ENCODE data around the gene NHERF2. TPM values are rescaled to one million over a fixed set of nuclear protein-coding genes. Genes with fewer than 3 reads are reported as not detected.
A peak's percentile ranks its signal among the peaks of the same experiment; 100 is the strongest.

Gene NHERF2
- total and polyA plus RNA-seq, 2 of the 4 experiments (the other 2 are of a cell fraction) = 18.6 to 77.8 TPM

DNA sequence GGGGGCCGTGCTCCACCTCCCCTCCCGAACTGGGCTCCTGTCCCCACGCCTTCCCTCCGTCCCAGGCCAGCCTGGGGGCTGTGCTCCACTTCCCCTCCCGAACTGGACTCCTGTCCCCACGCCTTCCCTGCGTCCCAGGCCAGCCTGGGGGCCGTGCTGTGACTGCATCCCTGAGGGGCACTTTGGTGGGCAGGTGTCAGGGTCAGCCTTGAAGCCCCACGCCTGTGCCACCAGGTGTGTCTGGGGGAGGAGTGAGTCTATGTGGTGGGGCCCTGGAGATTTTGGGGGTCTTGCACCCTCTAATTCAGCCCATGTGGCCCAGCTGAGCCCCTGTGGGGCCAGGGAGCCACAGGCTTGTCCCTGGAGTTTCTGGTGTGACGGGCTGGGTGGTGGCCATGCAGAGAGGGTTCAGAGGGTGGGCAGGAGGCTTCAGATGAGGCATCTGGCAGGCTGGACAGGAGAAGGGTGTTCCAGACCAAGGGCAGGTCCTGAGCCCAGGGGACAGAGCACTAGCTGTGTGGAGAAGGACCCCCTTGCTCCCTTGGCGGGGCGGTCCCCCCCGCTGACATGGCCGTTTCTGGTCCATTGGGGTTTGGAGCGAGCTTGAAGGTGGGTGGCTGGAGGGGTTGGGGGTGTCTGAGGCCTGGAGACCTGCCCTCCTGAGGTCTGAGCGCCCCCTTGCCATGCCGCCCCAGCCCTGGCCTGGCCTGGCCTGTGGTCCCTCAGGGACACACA, 8.2 kb downstream of the NHERF2 start:
- ChIA-PET CTCF (no interaction called here), POLR2A (ENCODE audit: unreplicated experiment) (no interaction called here)
- Histone ChIP-seq H3K4me1 (ENCODE audit: control insufficient read depth, insufficient read depth, low read length) (peaks cover 60% of the 10 kb centered on the region), H3K9me3 (ENCODE audit: control insufficient read depth, insufficient read depth, low read length) (no peaks in the 10 kb centered on the region), H4K20me1 (ENCODE audit: insufficient read depth, low read length) (no peaks in the 10 kb centered on the region), H3K9me1 (ENCODE audit: insufficient read depth, low read length) (peaks cover 16% of the 10 kb centered on the region), H3K27me3 (ENCODE audit: control insufficient read depth, insufficient read depth, low read length) (no peaks in the 10 kb centered on the region), H3K9ac (ENCODE audit: low read depth, low read length) (peak overlapping the region; percentile 66), H2BK120ac (ENCODE audit: low read depth, low read length) (peak overlapping the region; percentile 96), H3K23ac (ENCODE audit: low read depth, low read length) (peak overlapping the region; percentile 93), H3K4me2 (ENCODE audit: low read depth, low read length) (peak overlapping the region; percentile 65; the same call in 1 of the 2 replicates), H2AK9ac (replicated peaks; ENCODE audit: low read depth, low read length, poor library complexity) (peak overlapping the region; percentile 98), H3K4me3 (ENCODE audit: insufficient read depth, low read depth, low read length) (no peak overlapping the region), H4K91ac (ENCODE audit: insufficient read depth, low read depth, low read length) (peak overlapping the region; percentile 99), H3K4ac (ENCODE audit: low read depth, low read length) (peak overlapping the region; percentile 97), H3K14ac (replicated peaks; ENCODE audit: low read depth, low read length) (peak overlapping the region; percentile 94), H3K36me3 (ENCODE audit: control insufficient read depth, insufficient read depth, low read length) (peaks cover 43% of the 10 kb centered on the region), H2BK15ac (ENCODE audit: low read depth, low read length) (peak overlapping the region; percentile 100; the same call in 2 of the 3 replicates), H2AK5ac (ENCODE audit: low read depth, low read length) (peak overlapping the region; percentile 99), H4K8ac (ENCODE audit: low read depth in 2 of 2, low read length in 2 of 2) (peak overlapping the region; percentile 89 to 90), H2BK20ac (ENCODE audit: low read depth, low read length) (peak overlapping the region; percentile 94), H4K5ac (ENCODE audit: low read depth, low read length) (peak overlapping the region; percentile 97), H2BK5ac (ENCODE audit: low read depth, low read length, poor library complexity, severe bottlenecking) (peak overlapping the region; percentile 98), H3K56ac (ENCODE audit: extremely low read depth, insufficient read depth, low read length) (peak overlapping the region; percentile 54; the same call in 1 of the 2 replicates), H3K79me1 (ENCODE audit: low read depth in 1 of 2, low read length in 2 of 2) (peaks cover 19 to 71% of the 10 kb centered on the region in 2 experiments; a peak in 3 of 4 replicates), H2AFZ (replicated peaks; ENCODE audit: low read length, poor library complexity) (peak overlapping the region; percentile 59), H3K27ac (ENCODE audit: insufficient read depth, low read length) (peak overlapping the region; percentile 100), H3K18ac (ENCODE audit: low read depth, low read length) (peak overlapping the region; percentile 91)
- dilution Hi-C loops (cut with HindIII; ENCODE audit: low sequenced_read_pairs, unreplicated experiment) = no loop called here
- in situ Hi-C loops (cut with MboI; ENCODE audit: low sequenced_read_pairs) = no loop called here
- no TSS peak for BruUV-seq (replicated peaks)
- intact Hi-C loops (cut with micrococcal nuclease) = no loop called here
- no peak for ATAC-seq (ENCODE audit: low read depth)
- no peak for DNase-seq
- WGBS, 2 experiments (ENCODE audit: extremely low coverage in 2 of 2, insufficient read length in 1 of 2) = 71% methylated on average over 4 of the region's 17 CpGs; no CpG with 5 or more reads in 1 of the 2 experiments
- TF ChIP-seq RAD21 (IDR thresholded peaks at IDR 0.05; ENCODE audit: low read length) = no peak
- no peak for TF ChIP-seq RCOR1 (IDR thresholded peaks at IDR 0.05; ENCODE audit: insufficient replicate concordance, low read length)
- TF ChIP-seq MXI1 (IDR thresholded peaks at IDR 0.05; ENCODE audit: borderline replicate concordance, low read depth, low read length) = no peak
- TF ChIP-seq MAZ (IDR thresholded peaks at IDR 0.05; ENCODE audit: borderline replicate concordance, low read depth, low read length) = no peak
- no peak for TF ChIP-seq POLR2A (IDR thresholded peaks at IDR 0.05; ENCODE audit: low read depth, low read length)
- no peak for TF ChIP-seq USF2 (IDR thresholded peaks at IDR 0.05; ENCODE audit: low read depth, low read length)
- TF ChIP-seq RFX5 (IDR thresholded peaks at IDR 0.05; ENCODE audit: low read depth, low read length) = no peak
- no peak for TF ChIP-seq CEBPB (IDR thresholded peaks at IDR 0.05; ENCODE audit: low read depth, low read length)
- no peak for TF ChIP-seq SMC3 (IDR thresholded peaks at IDR 0.05; ENCODE audit: low read depth, low read length)
- TF ChIP-seq, protein P1, sequence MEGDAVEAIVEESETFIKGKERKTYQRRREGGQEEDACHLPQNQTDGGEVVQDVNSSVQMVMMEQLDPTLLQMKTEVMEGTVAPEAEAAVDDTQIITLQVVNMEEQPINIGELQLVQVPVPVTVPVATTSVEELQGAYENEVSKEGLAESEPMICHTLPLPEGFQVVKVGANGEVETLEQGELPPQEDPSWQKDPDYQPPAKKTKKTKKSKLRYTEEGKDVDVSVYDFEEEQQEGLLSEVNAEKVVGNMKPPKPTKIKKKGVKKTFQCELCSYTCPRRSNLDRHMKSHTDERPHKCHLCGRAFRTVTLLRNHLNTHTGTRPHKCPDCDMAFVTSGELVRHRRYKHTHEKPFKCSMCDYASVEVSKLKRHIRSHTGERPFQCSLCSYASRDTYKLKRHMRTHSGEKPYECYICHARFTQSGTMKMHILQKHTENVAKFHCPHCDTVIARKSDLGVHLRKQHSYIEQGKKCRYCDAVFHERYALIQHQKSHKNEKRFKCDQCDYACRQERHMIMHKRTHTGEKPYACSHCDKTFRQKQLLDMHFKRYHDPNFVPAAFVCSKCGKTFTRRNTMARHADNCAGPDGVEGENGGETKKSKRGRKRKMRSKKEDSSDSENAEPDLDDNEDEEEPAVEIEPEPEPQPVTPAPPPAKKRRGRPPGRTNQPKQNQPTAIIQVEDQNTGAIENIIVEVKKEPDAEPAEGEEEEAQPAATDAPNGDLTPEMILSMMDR (conservative IDR thresholded peaks at IDR 0.05; ENCODE audit: low read depth, low read length) = no peak
- no peak for TF ChIP-seq FOS (IDR thresholded peaks at IDR 0.05; ENCODE audit: low read depth, low read length)
- TF ChIP-seq ELK1 (IDR thresholded peaks at IDR 0.05; ENCODE audit: borderline replicate concordance, low read depth, low read length) = no peak
- no peak for TF ChIP-seq MAFK (IDR thresholded peaks at IDR 0.05; ENCODE audit: low read depth, low read length)
- no peak for TF ChIP-seq CHD1 (IDR thresholded peaks at IDR 0.05; ENCODE audit: low read depth, low read length)
- no peak for TF ChIP-seq BHLHE40 (IDR thresholded peaks at IDR 0.05; ENCODE audit: low read depth, low read length)
